ENCODE data around the gene PCYOX1L.

Gene PCYOX1L

DNA sequence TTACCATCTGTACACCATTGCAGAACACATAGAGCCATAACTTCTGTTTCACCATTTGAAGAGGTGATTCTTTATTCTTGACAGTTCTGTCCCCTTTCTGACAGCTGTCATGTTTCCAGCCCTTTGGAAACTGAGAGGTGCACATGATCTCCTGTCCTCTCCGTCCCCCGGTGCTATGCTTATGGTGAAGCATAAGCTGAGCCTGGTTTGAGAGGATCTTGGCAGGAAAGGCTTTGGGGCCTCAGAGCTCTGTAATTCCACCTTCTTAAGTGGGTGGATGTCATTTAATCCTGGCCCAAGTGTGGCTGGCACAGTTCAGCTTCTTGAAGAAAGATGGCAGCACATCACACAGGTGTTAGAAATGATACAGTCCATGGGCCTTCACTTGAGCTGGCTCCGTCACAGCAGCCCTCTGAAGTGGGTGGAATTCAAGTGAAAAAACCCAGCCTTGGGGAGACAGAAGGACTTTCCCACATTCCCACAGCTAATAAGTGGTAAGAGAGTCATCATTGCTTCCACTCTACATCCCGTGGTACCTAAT, 43.2 kb upstream of the PCYOX1L start:
- TF ChIP-seq, protein P1, sequence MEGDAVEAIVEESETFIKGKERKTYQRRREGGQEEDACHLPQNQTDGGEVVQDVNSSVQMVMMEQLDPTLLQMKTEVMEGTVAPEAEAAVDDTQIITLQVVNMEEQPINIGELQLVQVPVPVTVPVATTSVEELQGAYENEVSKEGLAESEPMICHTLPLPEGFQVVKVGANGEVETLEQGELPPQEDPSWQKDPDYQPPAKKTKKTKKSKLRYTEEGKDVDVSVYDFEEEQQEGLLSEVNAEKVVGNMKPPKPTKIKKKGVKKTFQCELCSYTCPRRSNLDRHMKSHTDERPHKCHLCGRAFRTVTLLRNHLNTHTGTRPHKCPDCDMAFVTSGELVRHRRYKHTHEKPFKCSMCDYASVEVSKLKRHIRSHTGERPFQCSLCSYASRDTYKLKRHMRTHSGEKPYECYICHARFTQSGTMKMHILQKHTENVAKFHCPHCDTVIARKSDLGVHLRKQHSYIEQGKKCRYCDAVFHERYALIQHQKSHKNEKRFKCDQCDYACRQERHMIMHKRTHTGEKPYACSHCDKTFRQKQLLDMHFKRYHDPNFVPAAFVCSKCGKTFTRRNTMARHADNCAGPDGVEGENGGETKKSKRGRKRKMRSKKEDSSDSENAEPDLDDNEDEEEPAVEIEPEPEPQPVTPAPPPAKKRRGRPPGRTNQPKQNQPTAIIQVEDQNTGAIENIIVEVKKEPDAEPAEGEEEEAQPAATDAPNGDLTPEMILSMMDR (IDR thresholded peaks at IDR 0.05; ENCODE audit: unreplicated experiment in 3 of 3) = no peak

DNA sequence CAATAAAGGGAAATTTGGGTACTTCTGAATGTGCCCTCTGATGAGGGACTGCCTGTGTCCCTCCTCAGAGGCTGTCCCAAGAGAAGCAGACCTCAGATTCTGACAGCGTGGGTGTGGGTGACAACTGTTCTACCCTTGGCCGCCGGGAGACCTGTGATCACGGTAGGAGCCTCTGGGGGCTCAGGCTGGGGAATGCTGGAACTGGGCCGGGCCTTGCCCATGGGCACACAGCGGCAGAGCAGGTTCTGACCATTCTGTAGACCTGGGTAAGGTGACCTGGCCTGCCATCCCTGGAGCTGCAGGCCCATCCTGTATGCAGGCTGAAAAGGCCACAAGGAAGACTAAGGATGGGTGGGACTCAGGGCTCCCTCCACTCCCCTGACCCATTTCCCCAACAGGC, 42.1 kb upstream of the PCYOX1L start:
- Mint-ChIP-seq H3K4me3 (no peak overlapping the region), H3K27me3 (ENCODE audit: low read depth) (peaks cover 4% of the 10 kb centered on the region), H3K9me3 (no peaks in the 10 kb centered on the region), H3K4me1 (peaks cover 31% of the 10 kb centered on the region), H3K27ac (no peak overlapping the region), H3K36me3 (ENCODE audit: low read depth) (no peaks in the 10 kb centered on the region)
- TF ChIP-seq, protein P1 (IDR thresholded peaks at IDR 0.05; ENCODE audit: unreplicated experiment in 3 of 3) = no peak

More for the DNA sequence above, 43.2 kb upstream of the PCYOX1L start:
- Mint-ChIP-seq H3K36me3 (ENCODE audit: low read depth) (no peaks in the 10 kb centered on the region), H3K4me1 (peaks cover 23% of the 10 kb centered on the region), H3K27me3 (ENCODE audit: low read depth) (peaks cover 7% of the 10 kb centered on the region), H3K4me3 (no peak overlapping the region), H3K27ac (no peak overlapping the region), H3K9me3 (no peaks in the 10 kb centered on the region)

DNA sequence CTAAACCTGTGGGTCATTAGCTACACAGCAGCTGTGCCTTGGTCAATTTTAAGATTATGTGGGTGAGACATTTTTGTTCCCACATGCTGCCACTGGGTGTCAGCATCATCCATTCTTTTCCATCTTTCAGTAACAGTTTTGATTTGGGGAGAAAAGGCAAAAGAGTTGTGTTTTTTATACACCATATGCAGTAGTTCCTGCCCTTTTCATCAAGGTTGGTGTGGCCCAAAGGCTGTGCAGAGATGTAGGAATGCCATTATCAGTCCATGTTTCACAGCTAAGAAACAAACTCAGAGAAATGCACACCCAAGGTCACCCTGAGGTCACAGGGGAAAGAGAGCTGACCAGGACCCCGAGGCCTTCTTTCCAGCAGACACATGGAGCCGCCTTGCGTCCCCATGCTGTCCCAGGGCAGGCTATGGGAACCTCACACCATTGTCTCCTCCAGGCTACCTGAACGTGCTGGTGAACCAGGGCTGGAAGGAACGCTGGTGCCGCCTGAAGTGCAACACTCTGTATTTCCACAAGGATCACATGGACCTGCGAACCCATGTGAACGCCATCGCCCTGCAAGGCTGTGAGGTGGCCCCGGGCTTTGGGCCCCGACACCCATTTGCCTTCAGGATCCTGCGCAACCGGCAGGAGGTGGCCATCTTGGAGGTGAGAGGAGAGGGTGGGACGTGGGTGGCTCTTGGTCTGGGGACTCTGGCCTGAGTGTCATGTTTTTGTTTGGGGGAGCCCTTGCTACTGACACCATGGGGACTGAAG, 40.4 kb upstream of the PCYOX1L start:
- H3K4me3 Mint-ChIP-seq = no peak overlapping the region
- no peaks in the 10 kb centered on the region for H3K36me3 Mint-ChIP-seq (ENCODE audit: low read depth)

DNA sequence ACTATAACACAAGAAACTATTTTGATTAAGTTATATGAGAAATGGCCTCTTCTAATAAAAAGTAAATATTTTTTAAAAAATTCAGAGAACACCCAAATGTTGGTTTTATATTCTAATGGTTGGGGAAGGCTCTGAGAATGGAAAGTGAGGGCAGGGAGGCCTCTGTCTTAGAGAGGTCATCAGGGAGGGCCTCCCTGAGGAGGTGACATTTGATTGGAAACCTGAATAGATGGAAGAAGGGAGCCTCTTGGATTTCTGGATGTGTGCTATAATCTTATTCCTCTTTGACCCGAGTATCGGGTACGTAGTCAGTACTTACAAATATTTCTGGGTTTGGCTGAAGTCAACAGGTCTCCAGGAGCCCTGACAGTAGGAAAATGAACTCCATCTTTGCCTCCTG, 38.7 kb upstream of the PCYOX1L start:
- Mint-ChIP-seq H3K27ac (peak overlapping the region in 2 of 3 experiments; percentile 100), H3K27me3 (ENCODE audit: low read depth) (no peaks in the 10 kb centered on the region), H3K4me3 (no peak overlapping the region), H3K36me3 (ENCODE audit: low read depth) (no peaks in the 10 kb centered on the region), H3K9me3 (no peaks in the 10 kb centered on the region), H3K4me1 (peaks cover 50% of the 10 kb centered on the region)
- TF ChIP-seq, protein P1 (IDR thresholded peaks at IDR 0.05; ENCODE audit: unreplicated experiment in 3 of 3) = no peak

More for the DNA sequence above, 40.4 kb upstream of the PCYOX1L start:
- Mint-ChIP-seq H3K27me3 (ENCODE audit: low read depth) (peaks cover 3% of the 10 kb centered on the region), H3K9me3 (no peaks in the 10 kb centered on the region), H3K27ac (peak overlapping the region; percentile 10 to 64 (median 44)), H3K4me1 (peaks cover 34% of the 10 kb centered on the region)
- TF ChIP-seq, protein P1 (IDR thresholded peaks at IDR 0.05; ENCODE audit: unreplicated experiment in 3 of 3) = peak; percentile 71 to 82 (median 80)

DNA sequence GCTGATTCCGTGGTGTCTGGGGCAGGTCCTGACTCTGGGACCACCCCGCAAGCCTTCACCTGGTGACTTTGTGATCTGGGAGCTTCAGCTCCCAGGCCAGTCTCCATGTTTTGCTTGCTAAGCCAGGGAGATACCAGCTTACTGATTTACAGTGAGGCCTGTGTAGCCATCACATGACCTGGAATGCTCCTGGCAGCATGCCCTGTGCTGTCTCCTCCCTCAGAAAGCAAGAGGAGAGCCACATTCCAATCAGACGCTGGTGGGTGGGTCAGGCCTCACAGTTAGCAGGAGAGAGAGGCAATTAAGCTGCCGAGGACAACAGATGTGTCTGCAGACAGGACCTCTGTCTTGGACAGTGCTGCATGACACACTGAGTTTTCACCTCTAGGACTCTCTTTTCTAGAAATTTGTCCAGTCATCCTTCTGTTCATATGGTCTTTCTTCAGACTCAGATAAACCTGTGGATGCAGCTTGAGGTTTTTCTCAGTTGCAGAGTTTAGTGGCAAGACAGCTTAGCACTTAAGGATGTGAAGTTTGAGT, 37.0 kb upstream of the PCYOX1L start:
- peaks cover 49% of the 10 kb centered on the region for H3K4me1 Mint-ChIP-seq
- TF ChIP-seq, protein P1 (IDR thresholded peaks at IDR 0.05; ENCODE audit: unreplicated experiment in 3 of 3) = no peak
- H3K9me3 Mint-ChIP-seq = no peaks in the 10 kb centered on the region
- peak overlapping the region; percentile 100 for H3K27ac Mint-ChIP-seq
- peak overlapping the region; percentile 1 to 62 (median 44) for H3K4me3 Mint-ChIP-seq
- no peaks in the 10 kb centered on the region for H3K36me3 Mint-ChIP-seq (ENCODE audit: low read depth)
- H3K27me3 Mint-ChIP-seq (ENCODE audit: low read depth) = no peaks in the 10 kb centered on the region
